Dedifferentiated amniotic fluid mesenchymal stem cell (primary cell): ENCODE data around the gene OR6N2.

Experiments used
- DNase-seq: peaks from one replicate; pipeline ENCODE4 v3.0.0-alpha.2; 2016; ENCODE audit errors: extremely low spot score

Gene OR6N2

GRCh38 chr1:158754420-158754819 is 26.6 kb downstream of the OR6N2 start, which contains the start of gene OR6K6:
Gene OR6K6, plus strand, starts transcription at chr1:158754720. Its CDS starts 168 bp downstream, at chr1:158754888.
- no peak for DNase-seq

DNA sequence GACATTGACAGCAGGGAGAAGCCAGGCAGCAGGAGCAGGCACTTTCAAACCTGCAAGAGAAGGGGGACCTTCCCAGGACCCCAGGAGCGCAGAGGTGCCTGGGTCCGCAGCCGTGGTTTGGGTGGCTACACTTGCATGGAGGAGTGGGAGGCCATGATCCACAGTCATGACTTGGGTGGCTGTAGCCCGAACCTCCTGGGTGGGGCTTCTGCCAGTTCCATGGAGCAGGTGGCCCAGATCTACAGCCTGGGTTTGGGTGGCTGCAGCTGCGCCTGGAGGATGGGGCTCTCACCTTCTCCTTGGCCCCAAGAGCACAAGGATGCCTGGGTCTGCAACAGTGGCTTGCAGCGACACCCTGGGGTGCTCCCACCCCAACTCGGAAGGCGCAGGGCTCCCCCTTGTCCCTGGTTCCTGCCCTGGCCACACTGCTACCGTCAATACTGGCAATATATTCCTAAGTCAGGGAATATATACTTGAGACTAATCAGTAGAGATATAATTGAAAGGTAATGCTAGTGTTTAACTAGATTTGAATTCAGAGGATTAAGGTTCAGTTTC is 28.8 kb downstream of the OR6N2 start:
- no peak for DNase-seq

DNA sequence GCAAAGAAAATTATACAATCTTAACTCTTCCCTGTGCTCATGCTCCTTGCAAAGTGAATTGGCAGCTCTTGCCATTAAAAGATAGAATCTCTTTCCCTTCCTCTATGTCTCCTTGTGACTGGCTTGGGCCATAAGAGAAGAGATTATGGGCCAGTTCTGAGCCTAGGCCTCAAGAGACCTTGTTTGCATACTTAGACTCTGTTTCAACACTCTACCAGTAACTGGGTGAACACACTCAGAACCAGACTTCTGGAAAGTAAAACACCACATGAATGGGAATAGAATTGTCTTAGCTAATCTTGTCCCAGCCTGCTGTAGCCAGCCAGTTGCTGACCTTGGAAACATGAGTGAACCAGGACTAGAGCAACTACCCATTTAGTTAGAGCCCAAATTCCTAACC is 45.2 kb downstream of the OR6N2 start:
- no peak for DNase-seq

- DNase-seq: no peak
These were observed 48.5 kb downstream of the OR6N2 start for GRCh38 chr1:158732524-158732923.

- DNase-seq: no peak
These were observed 49.3 kb downstream of the OR6N2 start for GRCh38 chr1:158731707-158732106.

- no peak for DNase-seq
These were observed 50.6 kb downstream of the OR6N2 start for GRCh38 chr1:158730453-158730852.

- no peak for DNase-seq
These were observed 52.3 kb downstream of the OR6N2 start for GRCh38 chr1:158728510-158729225.

- DNase-seq: no peak
These were observed 56.6 kb downstream of the OR6N2 start for GRCh38 chr1:158724442-158724841.
